HG03575 (cell line): ENCODE measurements around the gene EXOC4.
"Not testable (repeated sequence)": the region's sequence is repeated elsewhere in the genome, so short reads cannot be mapped to it uniquely, and the experiment has no call there.

Experiments
- ATAC-seq: cut with Tn5 transposase; IDR thresholded peaks from one replicate; pipeline ENCODE4 v1.9.1; 2021; ENCODE audit not compliant: unreplicated experiment, insufficient number of reproducible peaks, low FRiP score; ENCODE audit errors: extremely low read depth

The EXOC4 gene

DNA sequence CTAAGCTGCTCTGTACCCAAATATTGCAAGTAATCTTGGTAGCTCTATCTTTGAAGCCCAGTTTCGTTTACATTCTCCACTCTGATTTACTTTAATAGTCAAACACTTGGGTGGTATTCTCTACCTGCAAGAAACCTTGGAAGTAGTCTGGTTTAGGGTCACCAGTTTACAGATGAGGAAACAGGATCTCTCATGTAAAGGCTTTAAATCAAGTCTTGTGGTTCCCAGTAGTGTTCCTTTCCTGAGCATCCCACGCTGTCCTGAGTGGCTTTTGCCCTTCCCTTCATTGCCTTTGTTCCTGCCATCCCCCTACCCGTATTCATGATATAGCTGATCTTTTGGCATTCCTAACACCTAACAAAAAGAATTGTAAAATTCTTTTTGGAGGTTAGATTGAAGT lies 20.3 kb downstream of the EXOC4 start:
- no peak for ATAC-seq

DNA sequence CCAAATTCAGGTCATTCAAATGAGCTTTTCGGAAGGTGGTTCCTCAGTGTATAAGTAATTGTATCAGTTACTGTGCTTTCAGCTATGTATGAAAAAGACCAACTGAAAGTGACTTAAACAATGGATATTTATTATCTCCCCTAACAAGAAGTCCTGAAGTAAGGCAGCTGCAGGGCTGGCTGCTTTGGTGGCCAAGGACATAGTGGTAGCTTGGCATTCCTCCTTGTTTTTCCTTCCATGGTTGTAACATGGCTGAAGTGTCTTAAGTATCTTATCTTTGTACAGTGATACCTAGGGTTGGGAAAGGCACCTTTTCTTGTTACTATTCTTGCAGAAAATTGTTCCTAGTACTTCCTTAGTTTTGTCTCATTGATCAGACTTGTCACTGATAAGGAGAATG lies 21.4 kb downstream of the EXOC4 start:
- ATAC-seq, result no peak

DNA sequence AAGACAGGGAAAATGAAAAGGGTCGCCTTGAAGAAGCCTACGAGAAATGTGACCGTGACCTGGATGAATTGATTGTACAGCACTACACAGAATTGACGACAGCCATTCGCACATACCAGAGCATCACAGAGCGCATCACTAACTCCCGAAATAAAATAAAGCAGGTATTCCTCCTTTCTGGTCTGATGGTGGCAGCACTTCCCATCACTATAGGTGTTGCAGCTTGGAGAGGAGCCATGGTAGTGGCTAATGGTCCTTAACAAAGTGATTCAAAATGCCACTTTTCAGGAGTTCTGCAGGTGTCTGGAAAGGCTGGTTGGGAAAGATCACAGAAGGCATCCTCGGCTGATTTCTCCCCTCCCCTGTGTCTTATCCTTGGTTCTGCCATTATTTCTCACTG lies 22.1 kb downstream of the EXOC4 start:
- ATAC-seq, result no peak

DNA sequence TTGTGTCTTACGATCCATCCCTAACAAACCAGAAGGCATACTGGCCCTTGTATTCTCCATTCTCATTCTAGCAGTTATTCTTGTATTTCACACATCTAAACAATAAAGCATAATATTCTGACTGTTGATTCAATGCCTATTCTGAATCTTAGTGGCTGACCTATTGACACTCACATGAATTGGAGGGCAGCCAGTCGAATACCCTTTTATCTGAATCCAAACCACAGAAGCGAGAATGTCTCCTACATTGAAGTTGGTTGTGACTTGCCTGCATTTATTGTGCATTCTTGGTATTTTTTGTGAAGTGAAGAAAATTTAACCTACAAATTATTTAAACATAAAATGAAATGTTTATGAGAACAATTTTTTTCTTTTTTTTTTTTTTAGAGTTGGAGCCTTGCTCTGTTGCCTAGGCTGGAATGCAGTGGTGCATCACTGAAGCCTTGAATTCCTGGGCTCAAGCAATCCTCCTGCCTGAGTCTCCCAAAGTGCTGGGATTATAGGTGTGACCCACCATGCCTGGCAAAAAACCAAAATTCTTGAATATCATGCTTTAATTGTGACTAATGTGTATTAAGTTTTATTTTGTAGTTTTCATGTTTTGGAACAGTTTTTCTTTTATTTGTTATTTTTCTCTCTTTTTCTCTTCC lies 22.7 kb downstream of the EXOC4 start:
- no peak for ATAC-seq

DNA sequence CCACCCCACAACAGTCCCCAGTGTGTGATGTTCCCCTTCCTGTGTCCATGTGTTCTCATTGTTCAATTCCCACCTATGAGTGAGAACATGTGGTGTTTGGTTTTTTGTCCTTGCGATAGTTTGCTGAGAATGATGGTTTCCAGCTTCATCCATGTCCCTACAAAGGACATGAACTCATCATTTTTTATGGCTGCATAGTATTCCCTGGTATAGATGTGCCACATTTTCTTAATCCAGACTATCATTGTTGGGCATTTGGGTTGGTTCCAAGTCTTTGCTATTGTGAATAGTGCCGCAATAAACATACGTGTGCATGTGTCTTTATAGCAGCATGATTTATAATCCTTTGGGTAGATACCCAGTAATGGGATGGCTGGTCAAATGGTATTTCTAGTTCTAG lies 26.1 kb downstream of the EXOC4 start:
- ATAC-seq, result not testable (repeated sequence)

DNA sequence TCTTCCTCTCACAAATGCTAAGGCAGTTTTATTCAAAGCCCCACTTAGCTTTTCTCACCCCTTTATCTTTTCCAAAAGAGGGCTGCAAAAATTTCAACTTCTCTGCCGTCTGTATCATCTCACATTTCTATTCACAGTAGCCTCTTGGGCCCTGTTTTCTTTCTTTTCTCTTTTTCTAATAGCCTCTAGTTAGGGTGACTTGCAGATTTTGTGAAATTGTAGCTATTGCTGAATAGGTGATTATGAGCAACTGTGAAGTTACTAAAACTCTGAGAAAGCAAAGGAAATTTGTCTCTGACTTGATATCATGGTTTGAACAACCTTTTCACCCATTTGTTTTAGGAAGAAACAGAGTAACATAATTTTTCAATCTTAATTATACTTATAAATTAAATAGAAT lies 29.2 kb downstream of the EXOC4 start:
- ATAC-seq, result no peak

DNA sequence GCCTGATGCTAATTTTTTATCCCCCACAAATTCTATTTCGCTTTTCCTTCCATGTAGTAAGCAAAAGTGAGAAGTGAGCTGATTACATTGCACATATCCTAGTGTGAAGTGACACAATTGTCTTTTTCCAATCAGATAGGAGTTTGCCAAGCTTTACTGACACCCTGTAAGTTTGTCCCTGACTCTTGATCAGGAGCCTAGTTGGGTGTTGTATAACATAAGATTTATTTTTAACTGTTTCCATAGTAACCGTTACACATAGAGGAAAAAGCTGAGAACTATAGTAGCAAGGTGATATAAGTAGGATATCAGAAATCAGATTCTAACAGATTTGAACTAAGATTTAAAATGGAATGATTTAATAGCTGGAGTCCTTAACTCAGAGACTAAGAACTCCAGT lies 31.2 kb downstream of the EXOC4 start:
- no peak for ATAC-seq

DNA sequence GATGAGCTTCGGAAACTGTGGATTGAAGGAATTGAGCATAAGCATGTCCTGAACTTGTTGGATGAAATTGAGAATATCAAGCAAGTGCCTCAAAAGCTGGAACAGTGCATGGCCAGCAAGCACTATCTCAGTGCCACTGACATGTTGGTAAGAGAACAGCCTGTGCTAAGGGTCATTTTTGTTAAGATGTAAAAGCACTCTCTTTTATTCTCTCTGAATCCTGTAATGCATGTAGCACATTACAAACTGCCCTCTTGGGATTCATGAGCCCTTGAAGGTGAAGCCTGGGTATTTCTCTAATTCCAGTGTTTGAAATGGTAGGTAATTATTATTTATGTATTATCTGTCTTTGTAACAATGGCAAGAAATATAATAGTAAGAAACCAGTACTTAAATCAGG lies 36.1 kb downstream of the EXOC4 start:
- no peak for ATAC-seq

DNA sequence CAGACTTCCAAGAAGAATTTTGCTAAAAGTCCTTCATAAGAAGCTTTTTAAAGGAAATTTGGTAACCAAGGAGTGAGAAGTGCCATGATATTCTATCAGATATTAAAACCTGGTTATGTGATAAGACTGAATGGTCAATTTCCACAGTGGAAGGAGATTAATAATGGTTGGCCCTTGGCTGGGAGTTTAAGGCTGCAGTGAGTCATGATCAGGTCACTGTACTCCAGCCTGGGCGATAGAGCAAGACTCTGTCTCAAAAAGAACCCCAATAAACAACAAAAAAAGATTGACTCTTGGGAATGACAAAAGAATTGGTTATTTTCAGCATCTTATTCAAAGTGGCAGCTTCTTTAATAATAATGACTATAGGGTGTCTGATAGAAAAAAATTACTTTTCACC lies 37.2 kb downstream of the EXOC4 start:
- no peak for ATAC-seq

DNA sequence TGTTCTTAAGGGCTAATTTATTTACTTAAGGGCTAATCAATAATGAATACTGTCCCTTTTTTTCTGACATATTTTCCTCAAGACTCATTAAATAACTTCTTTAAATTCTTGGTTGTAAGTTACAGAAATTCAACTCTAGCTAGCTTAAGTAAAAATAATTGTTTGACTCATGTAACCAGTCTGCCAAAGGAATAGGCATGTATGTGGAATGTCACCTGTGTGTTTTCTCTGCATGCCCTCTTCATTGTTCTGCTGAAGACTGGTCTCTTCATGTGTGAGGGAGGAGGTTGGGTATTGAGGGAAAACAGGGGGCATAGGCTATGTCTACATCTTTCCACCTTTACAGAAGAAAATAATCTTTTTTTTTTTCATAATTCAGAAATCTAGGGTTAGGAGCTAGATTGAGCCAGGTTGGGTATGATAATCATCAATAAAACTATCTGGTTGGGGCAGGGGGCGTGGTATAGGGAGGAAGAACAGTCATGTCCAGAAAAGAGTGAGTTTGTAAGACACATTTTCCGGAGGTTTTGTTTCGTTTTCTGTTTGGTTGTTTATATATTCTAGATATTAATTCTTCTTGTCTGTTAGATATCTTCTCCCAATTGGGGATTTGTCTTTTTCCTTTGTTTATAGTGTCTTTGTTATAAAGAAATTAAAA lies 37.9 kb downstream of the EXOC4 start:
- ATAC-seq, result no peak

DNA sequence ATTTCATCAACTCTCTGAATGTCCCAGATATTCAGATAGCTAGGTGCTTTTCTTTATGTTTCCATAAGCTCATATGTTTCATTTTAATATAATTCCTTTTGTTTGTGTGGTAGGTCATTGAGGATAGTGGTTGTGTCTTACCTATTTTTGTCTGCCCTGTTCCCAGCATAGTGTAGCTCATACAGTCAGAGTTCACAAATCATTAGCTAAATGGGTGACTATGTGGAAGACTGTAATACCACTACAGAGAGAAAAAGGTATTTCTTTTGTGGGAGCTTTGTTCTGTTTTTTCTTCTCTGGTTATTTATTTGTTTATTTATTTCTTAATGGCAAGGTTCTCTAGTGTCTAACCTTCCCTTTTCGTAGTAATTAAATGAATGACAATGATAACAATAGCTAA lies 39.8 kb downstream of the EXOC4 start:
- no peak for ATAC-seq

DNA sequence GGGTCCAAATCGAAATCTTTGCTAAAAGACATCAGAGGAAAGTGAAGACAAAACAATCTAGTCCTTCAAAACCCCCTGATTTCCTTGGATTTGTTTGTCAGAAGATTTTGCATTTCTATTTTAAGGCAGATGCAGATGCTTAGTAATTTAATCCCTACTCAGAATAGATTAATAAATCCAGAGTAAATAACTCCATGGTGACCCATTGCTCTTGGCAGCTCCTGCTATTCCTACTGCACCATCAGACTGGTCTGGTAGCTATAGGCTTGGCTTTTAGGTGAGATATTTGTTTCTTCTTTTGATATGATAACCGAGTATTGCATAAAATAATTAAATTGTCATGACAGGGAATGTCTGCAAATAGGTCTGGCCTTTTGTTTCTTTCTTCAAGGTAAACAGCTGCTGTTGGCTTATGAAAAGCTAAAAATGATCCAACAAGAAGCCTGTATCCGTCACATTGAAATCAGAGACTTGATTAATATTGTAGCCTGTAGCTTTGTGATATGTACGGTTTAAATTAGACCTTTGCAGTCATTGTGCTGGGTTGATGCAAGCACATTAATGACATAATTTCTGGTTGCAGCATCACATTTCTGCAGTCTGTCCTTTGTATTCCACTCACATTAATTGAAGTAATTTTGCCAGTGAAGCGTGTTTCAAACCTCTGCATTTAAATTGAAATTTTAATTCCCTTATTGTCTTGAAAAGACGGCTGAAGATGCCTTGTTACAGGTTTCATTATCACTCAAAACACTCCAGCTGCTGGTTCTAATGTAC lies 40.7 kb downstream of the EXOC4 start:
- no peak for ATAC-seq

DNA sequence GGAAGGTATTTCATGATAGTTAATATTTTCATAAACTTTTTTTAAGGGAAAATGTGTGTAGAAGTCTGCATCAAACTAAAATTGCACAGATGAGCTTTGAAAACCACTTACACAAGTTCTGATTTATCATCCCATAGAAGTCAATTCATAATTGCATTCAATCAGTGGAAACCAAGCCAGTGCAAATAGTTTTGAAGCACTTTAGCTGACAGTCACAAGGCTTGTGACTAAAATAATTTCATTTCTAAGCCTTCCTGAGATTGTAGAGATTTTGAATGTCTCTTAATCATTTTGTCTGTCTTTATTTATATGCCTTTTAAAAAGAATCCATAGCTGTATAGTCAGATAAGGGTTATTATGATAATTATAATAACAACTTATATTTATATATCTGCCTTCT lies 41.4 kb downstream of the EXOC4 start:
- no peak for ATAC-seq

DNA sequence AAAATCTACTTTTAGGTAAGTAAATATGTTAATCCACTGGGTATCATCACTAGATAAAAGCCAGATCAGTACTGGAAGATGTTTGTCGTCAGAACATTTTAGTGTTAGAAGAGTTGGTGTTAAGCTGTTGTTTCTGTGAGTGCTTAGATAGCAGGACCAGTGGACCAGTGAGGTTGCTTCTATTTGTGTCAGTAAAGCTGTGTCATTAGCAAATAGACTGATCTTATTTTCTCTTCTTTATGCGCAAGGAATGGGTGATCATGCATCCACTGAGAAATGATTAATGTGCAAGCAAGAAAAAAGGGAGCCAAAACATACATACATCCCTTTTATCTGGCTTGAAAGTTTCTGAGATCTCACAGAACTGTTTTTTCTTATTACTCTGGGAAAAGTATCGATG lies 42.6 kb downstream of the EXOC4 start:
- ATAC-seq, result no peak

DNA sequence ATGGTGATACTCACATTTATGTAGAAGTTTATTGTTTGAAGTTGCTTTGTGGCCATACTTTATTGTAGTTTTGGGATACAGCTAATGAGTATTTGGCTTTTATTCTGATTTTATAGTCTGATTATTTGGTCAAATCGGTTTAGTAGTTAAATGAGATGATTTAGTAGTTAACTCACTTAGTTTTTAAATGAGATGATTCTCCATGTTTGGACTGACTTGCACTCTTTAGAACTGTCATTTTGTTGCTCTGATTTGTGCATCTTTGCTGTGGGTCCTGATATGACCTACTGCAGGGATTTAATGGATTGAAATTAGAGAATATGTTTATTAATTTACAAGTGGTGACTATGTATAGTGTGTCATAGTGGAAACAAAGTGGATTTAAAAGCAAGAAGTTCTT lies 44.2 kb downstream of the EXOC4 start:
- no peak for ATAC-seq

DNA sequence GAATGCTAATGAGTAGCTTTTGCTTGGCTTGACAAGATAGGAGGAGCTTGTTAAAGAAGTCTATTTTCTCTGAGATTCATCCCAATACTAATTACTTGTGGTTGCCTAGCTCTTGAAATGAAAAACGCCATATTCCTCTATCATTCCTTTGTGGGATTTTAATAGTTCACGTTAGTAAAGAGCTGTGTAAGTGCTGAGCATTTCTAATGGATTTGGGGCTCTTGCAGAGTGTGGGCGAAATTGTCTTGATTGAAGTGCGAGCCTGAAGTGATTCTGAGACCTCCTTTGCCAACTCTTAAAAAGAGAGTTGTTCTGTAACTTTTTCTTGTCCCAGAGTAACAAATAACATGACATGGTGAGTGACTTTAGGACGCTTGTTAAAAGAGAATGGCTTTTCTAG lies 45.2 kb downstream of the EXOC4 start:
- no peak for ATAC-seq

DNA sequence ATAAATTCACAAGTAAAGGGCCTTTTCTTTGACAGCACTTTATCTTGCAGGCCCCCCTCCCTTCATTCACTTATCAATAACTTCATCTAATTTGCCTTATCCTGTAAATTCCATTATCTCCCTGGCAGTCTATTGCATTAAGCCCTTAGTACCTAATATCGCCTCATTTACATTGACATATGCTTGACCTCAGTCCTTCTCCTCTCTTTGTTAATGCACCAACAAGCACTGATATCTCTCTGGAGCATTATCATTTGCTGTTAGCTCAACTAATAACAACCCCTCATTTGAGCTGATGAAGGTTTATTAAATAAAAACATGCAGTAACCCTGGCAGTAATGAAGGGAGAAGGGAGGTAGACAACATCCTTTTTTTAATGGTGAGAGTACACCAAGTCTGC lies 46.8 kb downstream of the EXOC4 start:
- ATAC-seq, result no peak

DNA sequence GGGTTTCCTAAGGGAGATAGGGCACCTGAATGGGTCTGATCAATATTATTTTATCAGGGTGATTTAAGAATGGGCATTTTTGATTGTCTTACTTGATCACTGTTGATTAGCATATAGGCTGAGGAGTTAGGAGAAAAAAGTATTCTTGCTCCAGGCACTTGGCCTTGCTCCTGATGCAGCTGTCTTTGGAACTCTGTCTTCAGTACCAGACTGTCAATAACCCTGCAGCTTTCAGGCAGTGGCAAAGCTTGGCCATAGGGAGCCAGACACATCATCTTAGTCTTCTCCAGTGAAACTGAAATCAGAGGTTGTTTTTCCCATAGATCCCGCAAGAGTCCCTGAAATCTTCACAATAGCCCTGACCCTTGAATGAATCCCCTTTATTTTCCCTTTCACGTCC lies 47.2 kb downstream of the EXOC4 start:
- ATAC-seq, result no peak

DNA sequence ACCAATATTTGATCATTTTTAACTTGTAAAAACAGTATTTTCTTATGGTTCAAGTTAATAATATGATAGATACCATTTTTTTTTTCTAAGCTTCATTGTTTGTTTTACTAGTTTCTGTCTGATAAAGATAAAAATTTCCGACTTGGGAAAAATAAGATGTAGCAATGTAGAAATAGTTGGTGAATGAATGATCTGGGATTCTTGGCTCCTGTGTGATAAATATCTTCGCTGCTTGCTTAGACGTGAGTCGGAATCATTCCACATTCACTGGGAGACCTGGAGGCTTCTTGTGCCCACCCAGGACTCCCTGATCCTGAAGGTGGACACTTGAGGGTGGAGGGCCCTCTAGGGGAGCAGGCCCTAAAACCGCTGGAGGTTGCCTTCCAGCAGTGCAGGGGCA lies 47.9 kb downstream of the EXOC4 start:
- no peak for ATAC-seq

DNA sequence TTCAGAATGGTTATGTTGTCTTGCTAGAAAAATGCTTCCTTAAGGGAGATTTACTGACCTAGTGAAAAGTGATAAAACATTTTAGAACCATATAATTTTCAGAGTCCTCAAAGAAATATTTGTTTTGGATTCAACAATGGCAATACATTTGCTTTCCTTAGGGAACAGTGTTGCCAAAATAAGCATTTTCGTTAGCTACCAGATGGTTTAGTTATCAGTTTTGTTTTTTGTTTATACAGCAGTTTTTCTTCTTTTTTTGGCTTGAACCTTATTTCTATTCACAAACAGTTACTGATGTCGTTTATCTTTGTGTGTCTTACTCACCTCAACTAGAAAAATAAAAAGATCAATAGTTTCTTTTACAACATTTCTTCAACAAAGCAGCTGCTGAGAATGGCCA lies 48.6 kb downstream of the EXOC4 start:
- ATAC-seq, result no peak
